Measurements from ENCODE around the gene DIAPH3. TPM values are rescaled to one million over a fixed set of nuclear protein-coding genes. Genes with fewer than 3 reads are reported as not detected.

DIAPH3 gene
- total RNA-seq, 4 donors from 2014 or later: 0.27 to 3.9 (median 2.1) TPM

DNA sequence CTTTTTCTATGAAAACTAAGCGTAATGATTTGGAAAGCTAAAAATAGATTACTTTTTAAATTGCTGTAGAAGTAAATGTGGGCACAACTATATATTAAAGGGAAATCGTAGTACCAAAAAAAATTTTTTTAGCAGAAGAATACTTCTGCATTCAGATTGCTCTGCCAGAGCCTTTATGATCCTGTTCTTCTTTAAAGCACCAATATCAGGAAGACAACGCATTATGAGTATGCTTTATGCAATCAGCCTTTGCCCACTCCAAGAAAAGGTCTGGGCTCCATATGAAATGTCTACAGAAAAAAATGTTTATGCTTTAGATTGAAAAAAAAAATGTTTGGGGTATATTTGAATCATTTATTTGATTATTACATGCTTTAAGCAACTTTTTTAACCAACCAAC, 137.4 kb downstream of the DIAPH3 start:
- intact Hi-C loops (cut with DNase I; ENCODE audit: low total_unique reads): no loop called here
- WGBS, 2 donors: 77 to 94% methylated on average over 3 of the region's 3 CpGs

DNA sequence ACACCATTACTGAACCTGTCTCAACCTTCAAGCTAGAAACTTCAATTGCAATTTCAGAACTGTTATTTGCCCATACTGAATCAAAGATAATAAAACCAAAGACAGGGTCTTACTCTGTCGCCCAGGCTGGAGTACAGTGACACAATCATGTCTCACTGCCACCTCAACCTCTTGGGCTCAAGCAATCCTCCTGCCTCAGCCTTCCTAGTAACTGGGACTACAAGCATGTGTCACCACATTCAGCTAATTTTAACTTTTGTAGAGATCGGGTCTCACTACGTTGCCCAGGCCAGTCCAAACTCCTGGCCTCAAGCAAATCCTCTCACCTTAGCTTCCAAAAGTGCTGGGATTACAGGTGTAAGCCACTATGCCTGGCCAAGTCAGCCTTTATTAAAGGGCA, 143.4 kb downstream of the DIAPH3 start:
- intact Hi-C loops (cut with DNase I; ENCODE audit: low total_unique reads): no loop called here
- TF ChIP-seq, protein P1, sequence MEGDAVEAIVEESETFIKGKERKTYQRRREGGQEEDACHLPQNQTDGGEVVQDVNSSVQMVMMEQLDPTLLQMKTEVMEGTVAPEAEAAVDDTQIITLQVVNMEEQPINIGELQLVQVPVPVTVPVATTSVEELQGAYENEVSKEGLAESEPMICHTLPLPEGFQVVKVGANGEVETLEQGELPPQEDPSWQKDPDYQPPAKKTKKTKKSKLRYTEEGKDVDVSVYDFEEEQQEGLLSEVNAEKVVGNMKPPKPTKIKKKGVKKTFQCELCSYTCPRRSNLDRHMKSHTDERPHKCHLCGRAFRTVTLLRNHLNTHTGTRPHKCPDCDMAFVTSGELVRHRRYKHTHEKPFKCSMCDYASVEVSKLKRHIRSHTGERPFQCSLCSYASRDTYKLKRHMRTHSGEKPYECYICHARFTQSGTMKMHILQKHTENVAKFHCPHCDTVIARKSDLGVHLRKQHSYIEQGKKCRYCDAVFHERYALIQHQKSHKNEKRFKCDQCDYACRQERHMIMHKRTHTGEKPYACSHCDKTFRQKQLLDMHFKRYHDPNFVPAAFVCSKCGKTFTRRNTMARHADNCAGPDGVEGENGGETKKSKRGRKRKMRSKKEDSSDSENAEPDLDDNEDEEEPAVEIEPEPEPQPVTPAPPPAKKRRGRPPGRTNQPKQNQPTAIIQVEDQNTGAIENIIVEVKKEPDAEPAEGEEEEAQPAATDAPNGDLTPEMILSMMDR (IDR thresholded peaks at IDR 0.05): no peak
- no peak for TF ChIP-seq POLR2A (IDR thresholded peaks at IDR 0.05)
- H3K4me3 ChIP-seq (ENCODE audit: low read depth, poor library complexity, severe bottlenecking): no peak overlapping the region
- no peak for DNase-seq (ENCODE audit: low spot score in 2 of 2)
- 75 to 94% methylated on average over 3 of the region's 3 CpGs for WGBS, 2 donors

More for the DNA sequence above, 137.4 kb downstream of the DIAPH3 start:
- H3K4me3 ChIP-seq (ENCODE audit: low read depth, poor library complexity, severe bottlenecking): no peak overlapping the region
- TF ChIP-seq POLR2A (IDR thresholded peaks at IDR 0.05): no peak
- DNase-seq (ENCODE audit: low spot score in 2 of 2): no peak

DNA sequence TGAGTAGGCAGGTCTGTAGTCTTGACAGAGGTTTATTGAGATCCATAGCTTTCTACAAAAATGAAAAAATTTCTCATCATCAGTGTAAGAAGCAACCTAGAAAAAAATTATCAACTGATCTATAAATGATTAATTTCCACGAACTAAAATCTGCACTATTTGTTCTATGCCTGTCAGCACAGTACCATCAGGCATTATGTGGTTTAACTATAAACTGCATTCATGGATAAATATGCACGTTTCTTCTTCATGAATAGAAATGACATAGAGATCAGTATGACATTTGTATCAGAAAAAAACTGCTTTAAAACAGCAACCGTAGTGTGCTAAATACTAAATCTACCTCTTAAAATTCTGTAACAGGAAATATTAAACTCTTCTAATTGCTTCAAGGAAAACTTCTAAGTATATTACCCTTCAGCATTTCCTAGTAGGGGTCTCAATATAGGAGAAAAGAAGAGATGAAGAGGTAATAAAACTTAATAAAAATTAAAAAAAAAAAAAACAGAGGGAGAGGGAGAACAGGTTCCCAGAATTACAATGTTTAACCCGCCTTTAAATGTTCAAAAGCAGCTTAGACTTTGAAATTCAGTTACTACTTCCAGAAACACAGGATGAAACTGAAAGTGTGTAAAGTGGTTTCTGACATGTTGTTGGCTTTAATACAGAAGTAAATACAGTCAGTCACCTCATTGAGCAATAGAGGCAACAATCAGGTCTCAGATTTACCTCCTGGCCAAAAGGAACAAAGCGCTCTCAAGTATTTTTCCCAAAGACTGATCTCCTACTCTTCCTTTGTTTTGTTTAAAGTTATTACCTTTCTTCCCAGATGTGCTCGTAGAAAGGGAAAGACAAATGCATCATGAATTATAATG, 144.4 kb downstream of the DIAPH3 start:
- 40 to 45% methylated on average over 6 of the region's 6 CpGs for WGBS, 2 donors
- TF ChIP-seq, protein P1 (IDR thresholded peaks at IDR 0.05): no peak
- no peak for TF ChIP-seq POLR2A (IDR thresholded peaks at IDR 0.05)
- no peak overlapping the region for H3K4me3 ChIP-seq (ENCODE audit: low read depth, poor library complexity, severe bottlenecking)
- intact Hi-C loops (cut with DNase I; ENCODE audit: low total_unique reads): no loop called here
- no peak for DNase-seq (ENCODE audit: low spot score in 2 of 2)

DNA sequence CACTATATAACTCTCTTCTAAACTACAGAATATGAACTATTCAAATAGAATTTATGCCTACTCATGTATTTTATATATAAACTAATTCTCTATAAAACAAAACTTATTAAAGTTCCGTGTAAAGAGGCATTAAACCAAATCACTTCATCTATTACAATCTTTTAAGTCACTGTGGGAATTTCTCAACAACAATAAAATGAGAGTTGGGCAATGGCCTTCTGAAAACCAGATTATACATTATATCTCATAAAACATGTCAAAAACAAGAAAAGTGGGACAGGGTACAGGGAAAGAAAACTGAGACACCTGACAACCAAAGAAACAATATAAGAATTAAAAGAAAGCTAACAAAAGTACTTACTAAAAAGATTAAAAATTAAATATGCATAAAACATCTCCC, 145.2 kb downstream of the DIAPH3 start:
- intact Hi-C loops (cut with DNase I; ENCODE audit: low total_unique reads): no loop called here
- WGBS, 2 donors: 64 to 76% methylated on average over 1 of the region's 1 CpG

DNA sequence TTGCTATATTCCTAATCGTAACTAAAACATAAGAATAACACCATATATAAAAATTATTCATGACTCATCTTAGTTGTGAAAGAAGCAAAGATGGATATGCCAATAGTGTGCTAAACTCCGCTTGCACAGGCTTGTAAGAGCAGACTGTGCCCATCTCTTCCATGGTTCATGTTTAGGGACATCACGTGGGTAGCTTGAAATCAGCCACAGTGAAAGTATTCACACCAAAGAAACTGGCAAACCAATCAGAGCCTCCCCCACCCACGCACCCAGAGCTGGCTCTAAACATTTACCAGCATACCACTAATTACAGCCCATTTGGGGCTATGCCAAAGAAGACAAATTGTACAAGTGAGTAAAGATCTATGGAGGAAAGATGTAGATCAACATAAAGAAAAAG, 147.5 kb downstream of the DIAPH3 start:
- peak in 1 of 2 donors; percentile 50 for DNase-seq (ENCODE audit: low spot score in 2 of 2)
- no peak for TF ChIP-seq POLR2A (IDR thresholded peaks at IDR 0.05)
- TF ChIP-seq, protein P1 (IDR thresholded peaks at IDR 0.05): no peak
- H3K4me3 ChIP-seq (ENCODE audit: low read depth, poor library complexity, severe bottlenecking): no peak overlapping the region
- intact Hi-C loops (cut with DNase I; ENCODE audit: low total_unique reads): no loop called here
- 52 to 67% methylated on average over 4 of the region's 4 CpGs for WGBS, 2 donors

More for the DNA sequence above, 145.2 kb downstream of the DIAPH3 start:
- no peak for DNase-seq (ENCODE audit: low spot score in 2 of 2)
- no peak for TF ChIP-seq POLR2A (IDR thresholded peaks at IDR 0.05)
- TF ChIP-seq, protein P1 (IDR thresholded peaks at IDR 0.05): no peak
- H3K4me3 ChIP-seq (ENCODE audit: low read depth, poor library complexity, severe bottlenecking): no peak overlapping the region

DNA sequence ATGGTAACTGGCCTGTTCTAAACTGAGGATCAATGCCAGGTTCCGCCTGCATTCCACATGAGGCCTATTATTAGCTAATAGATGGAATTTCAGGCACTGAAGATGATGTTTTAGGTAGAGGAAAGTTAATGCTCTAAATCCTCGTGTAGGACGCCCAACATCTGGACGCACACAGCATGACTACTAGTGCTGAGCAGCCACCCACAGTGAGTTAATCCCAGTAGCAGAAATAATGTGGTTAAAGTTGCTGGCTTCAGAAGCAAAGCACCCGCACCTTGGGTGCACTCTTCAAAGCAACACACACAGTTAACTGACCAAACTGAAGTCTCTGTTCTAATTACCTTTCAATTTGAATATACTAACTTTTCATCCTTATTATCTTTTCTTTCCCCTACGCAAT, 150.6 kb downstream of the DIAPH3 start:
- TF ChIP-seq, protein P1 (IDR thresholded peaks at IDR 0.05): no peak
- TF ChIP-seq POLR2A (IDR thresholded peaks at IDR 0.05): no peak
- H3K4me3 ChIP-seq (ENCODE audit: low read depth, poor library complexity, severe bottlenecking): no peak overlapping the region
- WGBS, 2 donors: 82 to 85% methylated on average over 6 of the region's 6 CpGs
- intact Hi-C loops (cut with DNase I; ENCODE audit: low total_unique reads): no loop called here
- DNase-seq (ENCODE audit: low spot score in 2 of 2): no peak

Measured in lower leg skin (tissue), 4 donors.